MM.1S (cell line): ENCODE measurements around the gene PCSK4.

Experiments used
- CTCF ChIP-seq: fragments of 300-600 bp; sonication (generic); IDR thresholded peaks from 2 replicates; pipeline ENCODE4 v1.5.1; 2016; ENCODE audit warnings: antibody characterized with exemption, low read length, mixed read lengths
- EZH2phosphoT487 ChIP-seq: fragments of 300-600 bp; sonication (generic); IDR thresholded peaks from 2 replicates; pipeline ENCODE4 v1.6.1; 2018; ENCODE audit warnings: antibody characterized with exemption, low read length

GRCh38 chr19:1525343-1525742 is 35.2 kb upstream of the PCSK4 start:
- TF ChIP-seq CTCF (no peak), EZH2phosphoT487 (no peak)
